Mesendoderm (in vitro differentiated cells): ENCODE data around the gene TMEM121B.

Experiments
- DNase-seq: peaks from one replicate; pipeline ENCODE4 v3.0.0; 2013
- H2AK5ac ChIP-seq: 2 replicates; pipeline ENCODE4 v1.6.1; 2013; ENCODE audit warnings: low read length, inconsistent platforms
- H2BK120ac ChIP-seq: 2 replicates; pipeline ENCODE4 v1.6.1; 2013; ENCODE audit warnings: low read depth, mild to moderate bottlenecking, low read length, moderate library complexity, mixed read lengths
- H2BK15ac ChIP-seq: replicated peaks from 2 replicates; pipeline ENCODE4 v1.6.1; 2013; ENCODE audit warnings: low read depth, mild to moderate bottlenecking, moderate library complexity
- H2BK5ac ChIP-seq: 2 replicates; pipeline ENCODE4 v1.6.1; 2013; ENCODE audit warnings: low read length, inconsistent platforms
- H3K18ac ChIP-seq: 2 replicates; pipeline ENCODE4 v1.6.1; 2013; ENCODE audit warnings: mild to moderate bottlenecking, low read length, mixed read lengths
- H3K23ac ChIP-seq: one replicate; pipeline ENCODE4 v1.6.1; 2013; ENCODE audit warnings: low read length
- H3K27ac ChIP-seq: 2 replicates; pipeline ENCODE4 v1.5.1; 2013; ENCODE audit warnings: low read depth, mild to moderate bottlenecking, inconsistent platforms, low read length, moderate library complexity
- H3K27me3 ChIP-seq: 2 replicates; pipeline ENCODE4 v1.6.1; 2013; ENCODE audit warnings: low read length, control low read depth, mild to moderate bottlenecking, inconsistent platforms; ENCODE audit not compliant: insufficient read depth, poor library complexity
- H3K36me3 ChIP-seq: 2 replicates; pipeline ENCODE4 v1.6.1; 2013; ENCODE audit warnings: low read length, inconsistent platforms; ENCODE audit not compliant: control insufficient read depth, insufficient read depth
- H3K4ac ChIP-seq: one replicate; pipeline ENCODE4 v1.6.1; 2013; ENCODE audit warnings: low read depth, mild to moderate bottlenecking, low read length, moderate library complexity
- H3K4me1 ChIP-seq: 2 replicates; pipeline ENCODE4 v1.6.1; 2013; ENCODE audit warnings: low read depth, low read length, inconsistent platforms; ENCODE audit not compliant: control insufficient read depth
- H3K4me2 ChIP-seq: 2 replicates; pipeline ENCODE4 v1.6.1; 2013; ENCODE audit warnings: low read length
- H3K4me3 ChIP-seq: 2 replicates; pipeline ENCODE4 v1.5.1; 2013; ENCODE audit warnings: mild to moderate bottlenecking, low read length
- H3K56ac ChIP-seq: one replicate; pipeline ENCODE4 v1.6.1; 2013; ENCODE audit warnings: low read length
- H3K79me1 ChIP-seq: 2 replicates; pipeline ENCODE4 v1.6.1; 2013; ENCODE audit warnings: low read length, inconsistent platforms
- H3K79me2 ChIP-seq: 2 replicates; pipeline ENCODE4 v1.6.1; 2013; ENCODE audit warnings: mild to moderate bottlenecking, low read length; ENCODE audit not compliant: control insufficient read depth, insufficient read depth
- H3K9ac ChIP-seq: 2 replicates; pipeline ENCODE4 v1.6.1; 2013; ENCODE audit warnings: low read length, inconsistent platforms
- H4K5ac ChIP-seq: one replicate; pipeline ENCODE4 v1.6.1; 2013; ENCODE audit warnings: low read length
- H4K8ac ChIP-seq: one replicate; pipeline ENCODE4 v1.6.1; 2013; ENCODE audit warnings: low read depth, mild to moderate bottlenecking, control low read depth, low read length, moderate library complexity
- WGBS: extraction: QIAGEN DNeasy Blood & Tissue Kit; methylation state at CpG from one replicate; pipeline ENCODE4 v1.1.7; 2013; ENCODE audit warnings: low lambda C conversion rate, missing lambda C conversion rate; ENCODE audit not compliant: insufficient coverage; ENCODE audit errors: extremely low coverage; 5-methylcytosine and 5-hydroxymethylcytosine counted together

TMEM121B gene

GRCh38 chr22:17105143-17106129, 15.7 kb downstream of the TMEM121B start:
- Histone ChIP-seq H2BK5ac (no peak overlapping the region), H3K79me2 (no peaks in the 10 kb centered on the region), H2AK5ac (no peak overlapping the region), H2BK120ac (no peak overlapping the region), H3K18ac (no peak overlapping the region), H3K9ac (no peak overlapping the region), H3K4me1 (no peaks in the 10 kb centered on the region), H3K4me2 (no peak overlapping the region), H3K79me1 (no peaks in the 10 kb centered on the region), H3K27ac (no peak overlapping the region), H2BK15ac (no peak overlapping the region), H3K4me3 (no peak overlapping the region), H3K56ac (no peak overlapping the region), H3K23ac (no peak overlapping the region), H4K8ac (no peak overlapping the region), H3K36me3 (peaks cover 7% of the 10 kb centered on the region), H4K5ac (no peak overlapping the region), H3K27me3 (no peaks in the 10 kb centered on the region), H3K4ac (no peak overlapping the region)
- WGBS, result no CpG with 5 or more reads among the region's 22 CpGs
- DNase-seq, result no peak

- no peak overlapping the region for H3K4me2 ChIP-seq
- H4K5ac ChIP-seq, result no peak overlapping the region
- H3K9ac ChIP-seq, result no peak overlapping the region
- H2BK15ac ChIP-seq, result no peak overlapping the region
- H3K27me3 ChIP-seq, result no peaks in the 10 kb centered on the region
- no peak overlapping the region for H3K4me3 ChIP-seq
- no peaks in the 10 kb centered on the region for H3K79me2 ChIP-seq
- peaks cover 9% of the 10 kb centered on the region for H3K36me3 ChIP-seq
- no peak overlapping the region for H3K27ac ChIP-seq
- H3K4ac ChIP-seq, result no peak overlapping the region
- H3K4me1 ChIP-seq, result no peaks in the 10 kb centered on the region
- no peak overlapping the region for H2BK5ac ChIP-seq
- WGBS, result no CpG with 5 or more reads among the region's 14 CpGs
- no peak overlapping the region for H3K23ac ChIP-seq
- no peaks in the 10 kb centered on the region for H3K79me1 ChIP-seq
- H3K18ac ChIP-seq, result no peak overlapping the region
- H4K8ac ChIP-seq, result no peak overlapping the region
- no peak overlapping the region for H2BK120ac ChIP-seq
- DNase-seq, result no peak
- no peak overlapping the region for H2AK5ac ChIP-seq
- no peak overlapping the region for H3K56ac ChIP-seq
Measured at GRCh38 chr22:17104336-17104935, 16.7 kb downstream of the TMEM121B start.

- DNase-seq, result no peak
- H3K4me3 ChIP-seq, result no peak overlapping the region
- peaks cover 9% of the 10 kb centered on the region for H3K36me3 ChIP-seq
- H2BK5ac ChIP-seq, result no peak overlapping the region
- H3K23ac ChIP-seq, result no peak overlapping the region
- H3K79me2 ChIP-seq, result no peaks in the 10 kb centered on the region
- no peak overlapping the region for H2BK15ac ChIP-seq
- H3K9ac ChIP-seq, result no peak overlapping the region
- H3K27me3 ChIP-seq, result no peaks in the 10 kb centered on the region
- H4K8ac ChIP-seq, result no peak overlapping the region
- H4K5ac ChIP-seq, result no peak overlapping the region
- no peaks in the 10 kb centered on the region for H3K79me1 ChIP-seq
- H3K27ac ChIP-seq, result no peak overlapping the region
- H3K4ac ChIP-seq, result no peak overlapping the region
- no peak overlapping the region for H3K56ac ChIP-seq
- no CpG with 5 or more reads among the region's 9 CpGs for WGBS
- no peak overlapping the region for H3K4me2 ChIP-seq
- H2BK120ac ChIP-seq, result no peak overlapping the region
- no peaks in the 10 kb centered on the region for H3K4me1 ChIP-seq
- no peak overlapping the region for H2AK5ac ChIP-seq
- no peak overlapping the region for H3K18ac ChIP-seq
Measured at GRCh38 chr22:17103351-17103750, 17.8 kb downstream of the TMEM121B start.

- H3K23ac ChIP-seq, result no peak overlapping the region
- peaks cover 9% of the 10 kb centered on the region for H3K36me3 ChIP-seq
- H2BK15ac ChIP-seq, result no peak overlapping the region
- H3K4me3 ChIP-seq, result no peak overlapping the region
- no CpG with 5 or more reads among the region's 7 CpGs for WGBS
- no peaks in the 10 kb centered on the region for H3K4me1 ChIP-seq
- H3K18ac ChIP-seq, result no peak overlapping the region
- H2BK5ac ChIP-seq, result no peak overlapping the region
- H3K79me2 ChIP-seq, result no peaks in the 10 kb centered on the region
- H3K4ac ChIP-seq, result no peak overlapping the region
- no peak overlapping the region for H3K9ac ChIP-seq
- H4K5ac ChIP-seq, result no peak overlapping the region
- H2BK120ac ChIP-seq, result no peak overlapping the region
- no peak overlapping the region for H3K4me2 ChIP-seq
- H3K56ac ChIP-seq, result no peak overlapping the region
- no peaks in the 10 kb centered on the region for H3K27me3 ChIP-seq
- H2AK5ac ChIP-seq, result no peak overlapping the region
- no peaks in the 10 kb centered on the region for H3K79me1 ChIP-seq
- no peak for DNase-seq
- no peak overlapping the region for H3K27ac ChIP-seq
- H4K8ac ChIP-seq, result no peak overlapping the region
Measured at GRCh38 chr22:17102297-17102667, 18.9 kb downstream of the TMEM121B start.

- Histone ChIP-seq H2AK5ac (no peak overlapping the region), H2BK15ac (no peak overlapping the region), H3K23ac (no peak overlapping the region), H3K79me1 (no peaks in the 10 kb centered on the region), H2BK120ac (no peak overlapping the region), H3K27ac (no peak overlapping the region), H4K8ac (no peak overlapping the region), H4K5ac (no peak overlapping the region), H3K56ac (no peak overlapping the region), H3K4me3 (no peak overlapping the region), H3K79me2 (no peaks in the 10 kb centered on the region), H3K18ac (no peak overlapping the region), H3K36me3 (peaks cover 9% of the 10 kb centered on the region), H3K9ac (no peak overlapping the region), H3K4me1 (no peaks in the 10 kb centered on the region), H2BK5ac (no peak overlapping the region), H3K27me3 (no peaks in the 10 kb centered on the region), H3K4ac (no peak overlapping the region), H3K4me2 (no peak overlapping the region)
- no CpG with 5 or more reads among the region's 14 CpGs for WGBS
- no peak for DNase-seq
Measured at GRCh38 chr22:17101475-17102296, 19.5 kb downstream of the TMEM121B start.
